IMR-90 (cell line): ENCODE results near the gene PRKCE. TPM values are rescaled to one million over a fixed set of nuclear protein-coding genes. Genes with fewer than 3 reads are reported as not detected.

Experiments
- ATAC-seq: fragments of 200-7000 bp; cut with Tn5 transposase; 2 replicates; pipeline ENCODE4 v1.9.1; 2020; ENCODE audit warnings: low read depth, mild to moderate bottlenecking, moderate library complexity
- BruUV-seq: library from RNA; stranded (reverse); fragments of 400-500 nt; replicated peaks from 2 replicates; lab custom pipeline; 2021; lab: Mats Ljungman, UMichigan
- CTCF ChIA-PET: fragments of 300-600 bp; formaldehyde crosslinking; extraction: SDS; loops from one replicate; lab custom pipeline; 2021; ENCODE audit warnings: antibody characterized with exemption; lab: Yijun Ruan, JAX
- POLR2A ChIA-PET: fragments of 300-600 bp; sonication (Branson Sonifier 250); formaldehyde crosslinking; loops from one replicate; lab custom pipeline; 2022; ENCODE audit warnings: antibody characterized with exemption; ENCODE audit not compliant: unreplicated experiment; lab: Charles Lee
- DNase-seq: peaks from one replicate; pipeline ENCODE4 v3.0.0; 2013
- H2AFZ ChIP-seq: replicated peaks from 2 replicates; pipeline ENCODE3; 2013; ENCODE audit warnings: low read length, mild to moderate bottlenecking; ENCODE audit not compliant: poor library complexity
- H2AK5ac ChIP-seq: 2 replicates; pipeline ENCODE4 v1.6.1; 2013; ENCODE audit warnings: low read depth, low read length, inconsistent platforms
- H2AK9ac ChIP-seq: replicated peaks from 2 replicates; pipeline ENCODE3; 2013; ENCODE audit warnings: mild to moderate bottlenecking, low read depth, low read length, moderate library complexity; ENCODE audit not compliant: poor library complexity
- H2BK120ac ChIP-seq: 2 replicates; pipeline ENCODE4 v1.6.1; 2013; ENCODE audit warnings: low read depth, low read length, inconsistent platforms
- H2BK15ac ChIP-seq: 3 replicates; pipeline ENCODE4 v1.6.1; 2013; ENCODE audit warnings: low read depth, low read length, inconsistent platforms
- H2BK20ac ChIP-seq: 2 replicates; pipeline ENCODE4 v1.6.1; 2013; ENCODE audit warnings: low read depth, mild to moderate bottlenecking, inconsistent platforms, low read length, moderate library complexity
- H2BK5ac ChIP-seq: 2 replicates; pipeline ENCODE4 v1.6.1; 2013; ENCODE audit warnings: mild to moderate bottlenecking, low read depth, low read length, inconsistent platforms; ENCODE audit not compliant: poor library complexity, severe bottlenecking
- H3K14ac ChIP-seq: replicated peaks from 2 replicates; pipeline ENCODE4 v1.6.1; 2013; ENCODE audit warnings: low read depth, low read length, inconsistent platforms
- H3K18ac ChIP-seq: 2 replicates; pipeline ENCODE4 v1.6.1; 2013; ENCODE audit warnings: low read depth, low read length, control low read depth
- H3K23ac ChIP-seq: 2 replicates; pipeline ENCODE4 v1.6.1; 2013; ENCODE audit warnings: low read depth, low read length, inconsistent platforms
- H3K27ac ChIP-seq: 2 replicates; pipeline ENCODE4 v1.5.1; 2013; ENCODE audit warnings: mild to moderate bottlenecking, control low read depth, low read length; ENCODE audit not compliant: insufficient read depth
- H3K27me3 ChIP-seq: 2 replicates; pipeline ENCODE4 v1.6.1; 2013; ENCODE audit warnings: low read length; ENCODE audit not compliant: control insufficient read depth, insufficient read depth
- H3K36me3 ChIP-seq: 2 replicates; pipeline ENCODE4 v1.6.1; 2013; ENCODE audit warnings: low read length, mixed read lengths; ENCODE audit not compliant: control insufficient read depth, insufficient read depth
- H3K4ac ChIP-seq: 2 replicates; pipeline ENCODE4 v1.6.1; 2013; ENCODE audit warnings: low read depth, low read length, inconsistent platforms
- H3K4me1 ChIP-seq: 2 replicates; pipeline ENCODE4 v1.6.1; 2013; ENCODE audit warnings: low read length, mixed read lengths; ENCODE audit not compliant: control insufficient read depth, insufficient read depth
- H3K4me2 ChIP-seq: 2 replicates; pipeline ENCODE4 v1.6.1; 2013; ENCODE audit warnings: low read depth, mild to moderate bottlenecking, control low read depth, low read length, moderate library complexity
- H3K4me3 ChIP-seq: 2 replicates; pipeline ENCODE4 v1.5.1; 2013; ENCODE audit warnings: low read depth, mild to moderate bottlenecking, control low read depth, low read length, moderate library complexity; ENCODE audit not compliant: insufficient read depth
- H3K56ac ChIP-seq: 2 replicates; pipeline ENCODE4 v1.6.1; 2013; ENCODE audit warnings: low read length, inconsistent platforms; ENCODE audit not compliant: insufficient read depth; ENCODE audit errors: extremely low read depth
- H3K79me1 ChIP-seq, 2 experiments: 2 replicates each; pipeline ENCODE4 v1.6.1; 2013; ENCODE audit warnings: low read length in 2 of 2, inconsistent platforms in 1 of 2, low read depth in 1 of 2
- H3K9ac ChIP-seq: 2 replicates; pipeline ENCODE4 v1.6.1; 2013; ENCODE audit warnings: low read depth, low read length, control low read depth
- H3K9me1 ChIP-seq: 2 replicates; pipeline ENCODE4 v1.6.1; 2013; ENCODE audit warnings: low read length, inconsistent platforms; ENCODE audit not compliant: insufficient read depth
- H3K9me3 ChIP-seq: 2 replicates; pipeline ENCODE4 v1.6.1; 2013; ENCODE audit warnings: low read length; ENCODE audit not compliant: control insufficient read depth, insufficient read depth
- H4K20me1 ChIP-seq: 2 replicates; pipeline ENCODE4 v1.6.1; 2013; ENCODE audit warnings: low read length, inconsistent platforms; ENCODE audit not compliant: insufficient read depth
- H4K5ac ChIP-seq: 2 replicates; pipeline ENCODE4 v1.6.1; 2013; ENCODE audit warnings: mild to moderate bottlenecking, low read depth, low read length, control low read depth
- H4K8ac ChIP-seq, 2 experiments: 2 replicates each; pipeline ENCODE4 v1.6.1; 2013; ENCODE audit warnings: low read depth in 2 of 2, low read length in 2 of 2, control low read depth in 1 of 2, inconsistent platforms in 1 of 2
- H4K91ac ChIP-seq: 2 replicates; pipeline ENCODE4 v1.6.1; 2013; ENCODE audit warnings: low read depth, low read length, inconsistent platforms; ENCODE audit not compliant: insufficient read depth
- RFX5 ChIP-seq: IDR thresholded peaks from 2 replicates; pipeline ENCODE4 v1.8.0; 2012; ENCODE audit warnings: low read depth, mild to moderate bottlenecking, low read length, moderate library complexity
- WGBS, 2 experiments: methylation state at CpG; one replicate each; pipeline versions ENCODE4 v1.1.5 to v1.1.7; 2013; ENCODE audit warnings: missing lambda C conversion rate in 2 of 2; ENCODE audit not compliant: insufficient read length in 1 of 2; ENCODE audit errors: extremely low coverage in 2 of 2; 5-methylcytosine and 5-hydroxymethylcytosine counted together
- dilution Hi-C: fragments of 300-500 bp; cut with HindIII; formaldehyde crosslinking; loops from one replicate; pipeline ENCODE4 v1.14.3; 2018; ENCODE audit warnings: low sequenced_read_pairs; ENCODE audit not compliant: unreplicated experiment
- in situ Hi-C: fragments of 300-500 bp; cut with MboI; formaldehyde crosslinking; loops from 3 replicates; pipeline ENCODE4 v1.14.3; 2019; ENCODE audit warnings: low sequenced_read_pairs, inconsistent platforms, mixed read lengths
- intact Hi-C: fragments of 100-400 bp; cut with micrococcal nuclease; formaldehyde crosslinking; loops from 2 replicates; pipeline ENCODE4 v1.10.0; 2022
- polyA plus RNA-seq, 3 experiments: library from polyadenylated mRNA; depleted of rRNA; stranded (reverse); fragments of >200 nt; gene quantifications; 2 replicates each; pipeline ENCODE4 v1.2.3, GENCODE V29; 2012; ENCODE audit warnings: low replicate concordance in 1 of 3
- total RNA-seq: library from RNA; depleted of rRNA; stranded (reverse); fragments of >200 nt; gene quantifications from 2 replicates; pipeline ENCODE4 v1.2.3, GENCODE V29; 2012

The PRKCE gene
- total and polyA plus RNA-seq, 2 of the 4 experiments (the other 2 are of a cell fraction), result 8.1 to 32.4 TPM

GRCh38 chr2:45978302-45978859 is 326.9 kb downstream of the PRKCE start:
- in situ Hi-C loops, result no loop called here
- no peaks in the 10 kb centered on the region for H3K4me1 ChIP-seq

More at GRCh38 chr2:45978302-45978859, 326.9 kb downstream of the PRKCE start:
- Histone ChIP-seq H4K20me1 (no peaks in the 10 kb centered on the region), H2BK5ac (no peak overlapping the region), H3K27ac (no peak overlapping the region), H3K36me3 (peaks cover 3% of the 10 kb centered on the region; the same call in 1 of the 2 replicates), H3K23ac (no peak overlapping the region), H3K18ac (no peak overlapping the region), H3K4ac (no peak overlapping the region), H2AK5ac (no peak overlapping the region), H2AK9ac (no peak overlapping the region), H4K8ac (no peak overlapping the region), H3K9me3 (no peaks in the 10 kb centered on the region), H3K14ac (no peak overlapping the region; the same call in 1 of the 2 replicates), H2BK15ac (no peak overlapping the region), H3K9ac (no peak overlapping the region), H3K56ac (no peak overlapping the region), H3K79me1 (no peaks in the 10 kb centered on the region; a peak in 1 of 4 replicates), H3K4me2 (no peak overlapping the region), H2AFZ (no peak overlapping the region), H3K27me3 (no peaks in the 10 kb centered on the region), H2BK20ac (no peak overlapping the region), H3K4me3 (no peak overlapping the region), H3K9me1 (peaks cover 9% of the 10 kb centered on the region), H4K5ac (no peak overlapping the region), H4K91ac (no peak overlapping the region), H2BK120ac (no peak overlapping the region)
- WGBS, 2 experiments, result no CpG with 5 or more reads among the region's 4 CpGs
- ATAC-seq (no peak), DNase-seq (no peak)
- dilution Hi-C loops (no loop called here), intact Hi-C loops (no loop called here)
- CTCF ChIA-PET, result interaction anchor here (0.6 kb wide), 1 partner anchor 367 kb away, joined by 3 read pairs; the partner anchor contains the start of gene SRBD1
- no TSS peak for BruUV-seq
- POLR2A ChIA-PET, result no interaction called here
- TF ChIP-seq RFX5, result no peak
